ENCODE data around the gene ATP2B2. TPM values are rescaled to one million over a fixed set of nuclear protein-coding genes. Genes with fewer than 3 reads are reported as not detected.

Gene ATP2B2
- total and polyA plus RNA-seq, 2 donors (not counting 1 experiment from before 2014, with no cell fraction given), result not detected

GRCh38 chr3:10532939-10533736 lies 27.8 kb upstream of the ATP2B2 start:
- H3K79me2 ChIP-seq (ENCODE audit: control insufficient read depth, insufficient read depth, low read length), result no peaks in the 10 kb centered on the region
- Mint-ChIP-seq H3K27me3 (peaks cover 22% of the 10 kb centered on the region), H3K4me1 (no peaks in the 10 kb centered on the region), H3K4me3 (no peak overlapping the region), H3K27ac (no peak overlapping the region), H3K9me3 (ENCODE audit: insufficient read depth) (no peaks in the 10 kb centered on the region)
- intact Hi-C loops (cut with micrococcal nuclease), result no loop called here
- H3K36me3 ChIP-seq (replicated peaks in 1 of 2; ENCODE audit: control extremely low read depth in 1 of 2, control insufficient read depth in 1 of 2, extremely low read depth in 1 of 2, insufficient read depth in 2 of 2, low read length in 1 of 2), result no peaks in the 10 kb centered on the region
- H3K4me2 ChIP-seq (replicated peaks; ENCODE audit: low read depth, low read length, poor library complexity, severe bottlenecking), result no peak overlapping the region
- CTCF ChIA-PET, result interaction anchor here (1.1 kb wide), 1 partner anchor 10 kb away, joined by 3 read pairs; no protein-coding TSS in a partner anchor
- H3K9ac ChIP-seq (ENCODE audit: low read length), result no peak overlapping the region
- H3K9me3 ChIP-seq (ENCODE audit: control extremely low read depth in 1 of 3, control insufficient read depth in 2 of 3, insufficient read depth in 1 of 3, low read length in 2 of 3), result no peaks in the 10 kb centered on the region
- POLR2A ChIA-PET, result no interaction called here
- peaks cover 0 to 6% (median 3%) of the 10 kb centered on the region in 4 experiments for H3K27me3 ChIP-seq (replicated peaks in 1 of 4; ENCODE audit: control extremely low read depth in 1 of 4, control insufficient read depth in 3 of 4, insufficient read depth in 4 of 4, low read length in 3 of 4)
- WGBS (ENCODE audit: insufficient coverage), result 84% methylated on average over 6 of the region's 7 CpGs
- DNase-seq (no peak), ATAC-seq (ENCODE audit: low read depth) (no peak)
- H2AFZ ChIP-seq (ENCODE audit: insufficient read depth, low read depth, low read length, poor library complexity, severe bottlenecking), result no peak overlapping the region
- H3K4me1 ChIP-seq (ENCODE audit: control insufficient read depth in 2 of 2, insufficient read depth in 2 of 2, low read length in 2 of 2), result no peaks in the 10 kb centered on the region
- no peak overlapping the region for H3K27ac ChIP-seq (ENCODE audit: low read length in 2 of 2)
- no peak overlapping the region for H3K4me3 ChIP-seq (ENCODE audit: control extremely low read depth in 1 of 5, extremely low read depth in 1 of 5, insufficient read depth in 1 of 5, low read depth in 2 of 5, low read length in 4 of 5)
- H4K20me1 ChIP-seq (ENCODE audit: control insufficient read depth, insufficient read depth, low read length, poor library complexity, severe bottlenecking), result no peaks in the 10 kb centered on the region
- no peak for TF ChIP-seq EZH2 (IDR thresholded peaks at IDR 0.05; ENCODE audit: borderline replicate concordance, insufficient read depth, low read depth, low read length, poor library complexity, severe bottlenecking)
- TF ChIP-seq CTCF (IDR thresholded peaks at IDR 0.05), result no peak

DNA sequence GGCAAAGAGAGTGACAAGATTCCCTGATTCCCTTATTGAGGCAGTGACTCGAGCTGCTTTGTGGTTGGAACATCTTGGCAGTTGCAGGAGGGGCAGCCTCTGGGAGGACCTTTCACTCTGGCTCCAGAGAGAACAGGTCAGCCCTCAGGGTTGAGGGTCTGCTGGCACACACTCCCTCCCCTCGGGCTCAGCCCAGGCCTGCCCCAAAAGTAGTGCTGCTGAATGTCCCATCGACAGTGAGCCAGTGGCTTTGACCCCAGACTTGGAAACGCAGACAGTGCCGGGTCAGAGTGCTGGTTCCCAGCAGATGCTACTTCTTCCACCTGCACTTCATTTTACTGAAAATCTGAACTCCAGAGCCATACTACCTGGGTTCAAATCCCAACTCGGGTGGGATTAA lies 25.6 kb upstream of the ATP2B2 start:
- Mint-ChIP-seq H3K9me3 (ENCODE audit: insufficient read depth) (no peaks in the 10 kb centered on the region), H3K4me1 (no peaks in the 10 kb centered on the region), H3K4me3 (no peak overlapping the region), H3K27ac (no peak overlapping the region), H3K27me3 (peaks cover 27% of the 10 kb centered on the region)
- no peaks in the 10 kb centered on the region for H3K79me2 ChIP-seq (ENCODE audit: control insufficient read depth, insufficient read depth, low read length)
- WGBS (ENCODE audit: insufficient coverage), result 77% methylated on average over 5 of the region's 6 CpGs
- DNase-seq (no peak), ATAC-seq (ENCODE audit: low read depth) (no peak)
- no peak overlapping the region for H3K9ac ChIP-seq (ENCODE audit: low read length)
- H3K27me3 ChIP-seq (replicated peaks in 1 of 4; ENCODE audit: control extremely low read depth in 1 of 4, control insufficient read depth in 3 of 4, insufficient read depth in 4 of 4, low read length in 3 of 4), result peaks cover 0 to 10% (median 0%) of the 10 kb centered on the region in 4 experiments
- no peak overlapping the region for H3K4me2 ChIP-seq (replicated peaks; ENCODE audit: low read depth, low read length, poor library complexity, severe bottlenecking)
- no peaks in the 10 kb centered on the region for H3K4me1 ChIP-seq (ENCODE audit: control insufficient read depth in 2 of 2, insufficient read depth in 2 of 2, low read length in 2 of 2)
- POLR2A ChIA-PET, result no interaction called here
- H3K9me3 ChIP-seq (ENCODE audit: control extremely low read depth in 1 of 3, control insufficient read depth in 2 of 3, insufficient read depth in 1 of 3, low read length in 2 of 3), result no peaks in the 10 kb centered on the region
- H2AFZ ChIP-seq (ENCODE audit: insufficient read depth, low read depth, low read length, poor library complexity, severe bottlenecking), result no peak overlapping the region
- CTCF ChIA-PET, result no interaction called here
- no peaks in the 10 kb centered on the region for H4K20me1 ChIP-seq (ENCODE audit: control insufficient read depth, insufficient read depth, low read length, poor library complexity, severe bottlenecking)
- no peak overlapping the region for H3K4me3 ChIP-seq (ENCODE audit: control extremely low read depth in 1 of 5, extremely low read depth in 1 of 5, insufficient read depth in 1 of 5, low read depth in 2 of 5, low read length in 4 of 5)
- no peak overlapping the region for H3K27ac ChIP-seq (ENCODE audit: low read length in 2 of 2)
- no peak for TF ChIP-seq EZH2 (IDR thresholded peaks at IDR 0.05; ENCODE audit: borderline replicate concordance, insufficient read depth, low read depth, low read length, poor library complexity, severe bottlenecking)
- TF ChIP-seq CTCF (IDR thresholded peaks at IDR 0.05), result no peak
- intact Hi-C loops (cut with micrococcal nuclease), result no loop called here
- H3K36me3 ChIP-seq (replicated peaks in 1 of 2; ENCODE audit: control extremely low read depth in 1 of 2, control insufficient read depth in 1 of 2, extremely low read depth in 1 of 2, insufficient read depth in 2 of 2, low read length in 1 of 2), result no peaks in the 10 kb centered on the region

All from B cell (primary cell).